GM18507 (cell line): ENCODE data around the gene PGA4.
"Not testable (repeated sequence)": the region's sequence is repeated elsewhere in the genome, so short reads cannot be mapped to it uniquely, and the experiment has no call there.

ENCODE experiments used
- DNase-seq: peaks from one replicate; pipeline ENCODE4 v3.0.0; 2011; ENCODE audit warnings: low read depth; ENCODE audit not compliant: insufficient read length; ENCODE audit errors: extremely low spot score
- FAIRE-seq: peaks from 2 replicates; lab custom pipeline; 2011; peaks lifted over from hg19 to GRCh38; lab: Jason Lieb, UNC

Gene PGA4

GRCh38 chr11:61240875-61241274 is 18.7 kb downstream of the PGA4 start, which contains the start of gene PGA5:
PGA5 (plus strand) TSS chr11:61241175; CDS start chr11:61241227, 52 bp downstream.
- not testable (repeated sequence) for FAIRE-seq, DNase-seq

DNA sequence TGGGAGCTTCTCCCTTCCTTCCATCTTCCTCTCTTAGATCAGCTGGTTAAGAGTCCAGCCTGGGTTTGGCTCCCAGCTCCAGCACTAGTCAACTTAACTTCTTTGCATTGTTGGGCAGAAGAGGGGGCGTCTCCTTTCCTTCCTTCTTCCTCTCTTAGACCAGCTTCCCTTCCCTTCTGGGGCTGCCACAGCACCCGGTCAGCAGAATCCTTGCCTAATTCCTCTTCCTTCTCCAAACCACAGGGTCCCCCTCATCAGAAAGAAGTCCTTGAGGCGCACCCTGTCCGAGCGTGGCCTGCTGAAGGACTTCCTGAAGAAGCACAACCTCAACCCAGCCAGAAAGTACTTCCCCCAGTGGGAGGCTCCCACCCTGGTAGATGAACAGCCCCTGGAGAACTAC is 19.4 kb downstream of the PGA4 start:
- FAIRE-seq, DNase-seq: not testable (repeated sequence)

DNA sequence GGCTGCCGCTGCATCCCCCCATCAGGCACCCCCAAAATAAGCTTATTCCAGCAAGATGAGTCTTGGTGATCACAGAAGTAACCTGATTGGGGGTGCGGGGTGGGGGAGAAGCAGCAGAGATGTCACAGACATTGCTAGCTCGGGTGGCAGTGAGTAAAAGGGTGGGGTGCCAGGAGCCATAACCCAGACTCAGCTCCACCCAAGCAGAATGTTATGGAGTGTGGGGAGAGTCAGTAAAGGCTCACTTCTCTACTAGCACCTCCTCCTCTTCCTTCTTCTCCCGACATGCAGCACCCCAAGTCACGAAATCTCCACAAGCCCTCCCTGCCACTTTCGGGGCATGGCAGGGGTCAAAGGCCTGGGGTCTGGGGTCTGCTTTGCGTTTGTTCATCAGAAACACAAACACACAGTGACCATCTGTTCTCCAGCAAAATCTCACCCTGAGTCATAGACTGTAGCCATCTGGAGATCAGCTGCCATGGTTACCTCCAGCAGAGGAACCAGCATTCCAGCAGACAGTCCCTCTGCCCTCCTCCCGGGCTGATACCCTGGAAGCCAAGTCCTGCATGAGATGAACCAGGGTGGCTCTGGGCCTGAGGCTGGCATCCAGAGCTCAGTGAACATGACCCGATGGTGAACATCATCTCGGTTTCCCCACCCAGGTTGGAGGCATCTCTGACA is 23.3 kb downstream of the PGA4 start:
- FAIRE-seq, DNase-seq: not testable (repeated sequence)

DNA sequence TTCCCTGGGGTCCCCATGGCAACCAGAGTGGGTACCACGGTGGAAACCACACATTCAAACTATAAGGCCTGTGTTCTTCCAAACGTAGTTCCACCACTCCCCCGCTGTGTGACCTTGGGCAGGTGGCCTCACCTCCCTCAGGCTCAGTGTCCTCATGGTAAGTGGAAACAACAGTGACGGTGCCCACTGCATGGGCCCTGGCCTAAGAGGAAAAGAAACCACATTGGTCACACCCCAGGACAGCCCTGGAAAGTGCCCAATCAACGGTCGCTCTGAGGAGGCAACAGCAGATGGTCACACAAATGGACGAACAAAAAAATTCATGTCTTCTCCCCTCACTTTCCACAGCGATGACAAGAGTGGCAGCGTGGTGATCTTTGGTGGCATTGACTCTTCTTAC is 25.9 kb downstream of the PGA4 start:
- not testable (repeated sequence) for FAIRE-seq, DNase-seq

GRCh38 chr11:61249201-61249600 is 27.1 kb downstream of the PGA4 start:
- not testable (repeated sequence) for DNase-seq, FAIRE-seq

GRCh38 chr11:61250796-61251765 is 28.9 kb downstream of the PGA4 start:
- DNase-seq, FAIRE-seq: not testable (repeated sequence)

- FAIRE-seq, result not testable (repeated sequence)
Measured at GRCh38 chr11:61252332-61252731, 30.2 kb downstream of the PGA4 start.

GRCh38 chr11:61254403-61255025 is 32.4 kb downstream of the PGA4 start:
- DNase-seq, result peak; percentile 81

More at GRCh38 chr11:61252332-61252731, 30.2 kb downstream of the PGA4 start:
- not testable (repeated sequence) for DNase-seq

DNA sequence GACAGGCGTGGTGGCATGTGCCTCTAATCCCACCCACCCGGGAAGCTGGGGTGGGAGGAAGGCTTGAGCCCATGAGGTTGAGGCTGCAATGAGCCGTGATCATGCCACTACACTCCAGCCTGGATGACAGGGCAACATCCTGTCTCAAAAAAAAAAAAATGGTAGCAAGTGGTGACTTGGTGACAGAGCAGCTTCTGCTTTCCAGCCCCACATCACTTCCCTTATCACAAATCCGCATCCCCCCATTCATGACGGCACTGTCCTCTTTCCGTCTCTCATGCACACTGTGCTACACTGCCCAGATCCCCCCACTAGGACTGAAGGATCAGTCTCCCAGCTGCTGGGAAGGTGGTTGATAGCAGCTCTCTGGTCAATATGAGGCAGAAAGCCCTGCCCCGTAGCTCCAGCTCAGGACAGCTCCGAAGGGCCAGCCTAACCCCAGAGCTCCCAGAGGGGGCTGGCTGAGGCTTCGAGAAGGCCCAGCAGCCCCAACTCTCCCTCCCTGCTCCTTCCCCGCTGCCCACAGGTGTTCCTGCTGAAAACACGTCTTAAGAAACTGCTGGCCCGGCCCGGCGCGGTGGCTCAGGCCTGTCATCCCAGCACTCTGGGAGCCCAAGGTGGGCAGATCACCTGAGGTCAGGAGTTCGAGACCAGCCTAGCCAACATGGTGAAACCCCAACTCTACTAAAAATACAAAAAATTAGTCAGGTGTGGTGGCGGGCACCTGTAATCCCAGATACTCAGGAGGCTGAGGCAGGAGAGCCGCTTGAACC is 34.7 kb downstream of the PGA4 start:
- DNase-seq, result no peak
- no peak for FAIRE-seq

More at GRCh38 chr11:61254403-61255025, 32.4 kb downstream of the PGA4 start:
- FAIRE-seq, result peak; percentile 82

DNA sequence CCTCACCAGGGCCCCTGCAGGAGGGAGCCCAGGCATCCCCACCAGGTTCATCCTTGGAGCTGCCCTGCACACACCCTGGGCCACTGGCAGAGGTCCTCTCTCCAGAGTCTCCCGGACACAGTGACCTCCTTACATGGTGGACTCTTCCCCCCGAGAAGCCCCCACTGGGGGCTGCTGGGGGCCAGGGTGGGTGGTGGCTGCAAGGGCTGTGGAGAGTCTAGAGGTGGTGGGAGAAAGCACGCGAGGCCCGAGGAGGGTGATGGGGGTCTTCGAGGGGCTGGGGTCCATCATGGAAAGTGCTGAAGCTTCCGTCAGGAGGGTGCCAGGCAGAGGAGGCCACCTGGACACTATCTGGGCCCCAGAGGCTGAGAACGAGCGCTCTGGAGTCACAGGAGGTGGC is 36.4 kb downstream of the PGA4 start:
- FAIRE-seq, result no peak

GRCh38 chr11:61259363-61259762 is 37.2 kb downstream of the PGA4 start:
- DNase-seq (no peak), FAIRE-seq (no peak)

More for the DNA sequence above, 36.4 kb downstream of the PGA4 start:
- DNase-seq, result no peak

- DNase-seq (no peak), FAIRE-seq (no peak)
Measured at GRCh38 chr11:61264371-61264770, 42.2 kb downstream of the PGA4 start.

GRCh38 chr11:61264795-61265194 is 42.6 kb downstream of the PGA4 start:
- FAIRE-seq (no peak), DNase-seq (no peak)

- DNase-seq, result no peak
- no peak for FAIRE-seq
Measured at GRCh38 chr11:61265357-61265756, 43.2 kb downstream of the PGA4 start.

DNA sequence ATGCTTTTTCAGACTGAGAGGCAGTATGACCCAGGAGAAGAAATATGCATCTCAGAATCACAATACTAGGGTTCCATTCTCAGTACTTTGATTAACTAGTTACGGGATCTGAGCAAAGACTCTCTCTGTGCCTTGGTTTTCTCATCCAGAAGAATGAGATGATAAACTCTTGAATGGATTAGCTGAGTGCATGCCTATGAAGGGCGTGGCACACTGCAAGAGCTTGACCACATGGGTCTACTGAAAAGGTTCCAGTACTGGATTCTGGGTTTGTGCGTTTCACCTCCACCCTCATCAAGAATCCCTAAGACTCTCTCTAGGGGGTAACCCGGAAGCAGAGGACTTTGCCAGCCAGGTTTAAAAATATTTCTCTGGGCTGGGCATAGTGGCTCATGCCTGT is 44.5 kb downstream of the PGA4 start:
- DNase-seq, result no peak
- no peak for FAIRE-seq

GRCh38 chr11:61267437-61267841 is 45.3 kb downstream of the PGA4 start:
- no peak for FAIRE-seq

GRCh38 chr11:61268588-61269250 is 46.6 kb downstream of the PGA4 start:
- DNase-seq (no peak), FAIRE-seq (no peak)

More at GRCh38 chr11:61267437-61267841, 45.3 kb downstream of the PGA4 start:
- DNase-seq, result no peak

GRCh38 chr11:61270354-61271076 is 48.4 kb downstream of the PGA4 start:
- DNase-seq (no peak), FAIRE-seq (no peak)
